Liver (tissue), 9 donors: ENCODE data around the gene PRSS33. TPM values are rescaled to one million over a fixed set of nuclear protein-coding genes. Genes with fewer than 3 reads are reported as not detected.

ENCODE experiments used
- DNase-seq: peaks from one replicate; pipeline ENCODE4 v3.0.0-alpha.2; 2017; ENCODE audit warnings: low spot score
- H3K27ac ChIP-seq, 2 donors: one replicate each; pipeline ENCODE4 v1.7.0; 2013; ENCODE audit warnings: inconsistent platforms in 2 of 2, low read length in 2 of 2, control low read depth in 1 of 2, low read depth in 1 of 2, mild to moderate bottlenecking in 1 of 2
- H3K27me3 ChIP-seq, 4 donors: one replicate each; pipeline versions ENCODE4 v1.6.1 to v1.7.0; 2013; ENCODE audit warnings: low read length in 3 of 4, inconsistent platforms in 1 of 4, mild to moderate bottlenecking in 1 of 4, moderate library complexity in 1 of 4; ENCODE audit not compliant: control insufficient read depth in 4 of 4, insufficient read depth in 4 of 4
- H3K36me3 ChIP-seq, 4 donors: one replicate each; pipeline versions ENCODE4 v1.6.1 to v1.7.0; 2013; ENCODE audit warnings: low read length in 3 of 4, mild to moderate bottlenecking in 3 of 4, low read depth in 1 of 4, moderate library complexity in 1 of 4; ENCODE audit not compliant: control insufficient read depth in 4 of 4, insufficient read depth in 3 of 4
- H3K4me1 ChIP-seq, 4 donors: one replicate each; pipeline versions ENCODE4 v1.6.1 to v1.7.0; 2013; ENCODE audit warnings: low read length in 3 of 4, mild to moderate bottlenecking in 3 of 4, moderate library complexity in 1 of 4; ENCODE audit not compliant: control insufficient read depth in 4 of 4, insufficient read depth in 4 of 4
- H3K4me3 ChIP-seq, 3 donors: one replicate each; pipeline versions ENCODE4 v1.6.1 to v1.7.0; 2013; ENCODE audit warnings: low read length in 3 of 3, control low read depth in 1 of 3, low read depth in 1 of 3, mild to moderate bottlenecking in 1 of 3
- H3K9ac ChIP-seq, 2 donors: one replicate each; pipeline ENCODE4 v1.7.0; 2013; ENCODE audit warnings: low read length in 2 of 2, mild to moderate bottlenecking in 2 of 2, moderate library complexity in 2 of 2, control low read depth in 1 of 2, low read depth in 1 of 2
- H3K9me3 ChIP-seq, 4 donors: one replicate each; pipeline versions ENCODE4 v1.6.1 to v1.7.0; 2013; ENCODE audit warnings: low read length in 3 of 4; ENCODE audit not compliant: control insufficient read depth in 4 of 4
- FOXA1 ChIP-seq: IDR thresholded peaks from 2 replicates; pipeline ENCODE4 v1.6.1; 2016; ENCODE audit warnings: antibody characterized with exemption
- FOXA2 ChIP-seq: IDR thresholded peaks from 2 replicates; pipeline ENCODE4 v1.6.1; 2016; ENCODE audit warnings: antibody characterized with exemption
- GABPA ChIP-seq, 2 donors: IDR thresholded peaks in 1 of 2; conservative IDR thresholded peaks in 1 of 2; 2 replicates each; pipeline ENCODE4 v1.6.1; 2016; ENCODE audit warnings: antibody characterized with exemption in 2 of 2, mild to moderate bottlenecking in 1 of 2, moderate library complexity in 1 of 2
- HNF4A ChIP-seq, 2 donors: conservative IDR thresholded peaks; 2 replicates each; pipeline ENCODE4 v1.6.1; 2016; ENCODE audit warnings: antibody characterized with exemption in 2 of 2, mild to moderate bottlenecking in 2 of 2
- HNF4G ChIP-seq: IDR thresholded peaks from 2 replicates; pipeline ENCODE4 v1.6.1; 2016; ENCODE audit warnings: antibody characterized with exemption
- JUND ChIP-seq, 2 donors: IDR thresholded peaks; 2 replicates each; pipeline ENCODE4 v1.6.1; 2016; ENCODE audit warnings: antibody characterized with exemption in 2 of 2
- NR2F2 ChIP-seq: IDR thresholded peaks from 2 replicates; pipeline ENCODE4 v1.6.1; 2016; ENCODE audit warnings: antibody characterized with exemption
- RAD21 ChIP-seq, 2 donors: IDR thresholded peaks; 2 replicates each; pipeline ENCODE4 v1.6.1; 2016; ENCODE audit warnings: antibody characterized with exemption in 2 of 2, mild to moderate bottlenecking in 2 of 2
- RXRA ChIP-seq, 2 donors: IDR thresholded peaks; 2 replicates each; pipeline ENCODE4 v1.6.1; 2017 to 2018; ENCODE audit warnings: antibody characterized with exemption in 2 of 2, mild to moderate bottlenecking in 1 of 2
- SP1 ChIP-seq: IDR thresholded peaks from 2 replicates; pipeline ENCODE4 v1.6.1; 2018; ENCODE audit warnings: antibody characterized with exemption, mild to moderate bottlenecking
- TAF1 ChIP-seq: conservative IDR thresholded peaks from 2 replicates; pipeline ENCODE4 v1.6.1; 2016; ENCODE audit warnings: antibody characterized with exemption, mild to moderate bottlenecking
- YY1 ChIP-seq: IDR thresholded peaks from 2 replicates; pipeline ENCODE4 v1.6.1; 2016; ENCODE audit warnings: antibody characterized with exemption, mild to moderate bottlenecking
- WGBS: extraction: QIAGEN DNeasy Blood & Tissue Kit; methylation state at CpG from one replicate; pipeline ENCODE4 v1.1.7; 2013; 5-methylcytosine and 5-hydroxymethylcytosine counted together
- polyA plus RNA-seq, 2 donors: library from polyadenylated mRNA; stranded (reverse) in 1 of 2; unstranded in 1 of 2; fragments of 200-250 nt in 1 of 2; fragments of >200 nt in 1 of 2; fragmentation: Nextera tagmentation in 1 of 2; extraction: Ambion mirVana in 1 of 2; gene quantifications; one replicate each; pipeline versions ENCODE4 v1.2.1 to v1.2.3, GENCODE V29; 2013 to 2015
- total RNA-seq, 2 donors: library from RNA; depleted of rRNA; stranded (reverse); fragments of >200 nt; gene quantifications; one replicate each; pipeline ENCODE4 v1.2.3, GENCODE V29; 2014
- TF ChIP-seq, protein P1 (sequence below): IDR thresholded peaks from 2 replicates; pipeline ENCODE4 v1.6.1; 2016; ENCODE audit warnings: antibody characterized with exemption
- TF ChIP-seq, protein P2 (sequence below): IDR thresholded peaks from 2 replicates; pipeline ENCODE4 v1.6.1; 2016; ENCODE audit warnings: antibody characterized with exemption, mild to moderate bottlenecking
- TF ChIP-seq, protein P3 (sequence below): fragments of 150-350 bp; IDR thresholded peaks from 2 replicates; pipeline ENCODE4 v1.5.1; 2017; ENCODE audit warnings: improper control_type of control experiment, low read depth, low read length; ENCODE audit not compliant: missing input control
- TF ChIP-seq, protein P4 (sequence below): IDR thresholded peaks from 2 replicates; pipeline ENCODE4 v1.6.1; 2016; ENCODE audit warnings: antibody characterized with exemption
- donor health status: healthy.
- donor health status: healthy.
- donor health status: healthy.
- donor health status: healthy.
- donor health status: healthy.

PRSS33 gene
- total and polyA plus RNA-seq, 4 donors: not detected

DNA sequence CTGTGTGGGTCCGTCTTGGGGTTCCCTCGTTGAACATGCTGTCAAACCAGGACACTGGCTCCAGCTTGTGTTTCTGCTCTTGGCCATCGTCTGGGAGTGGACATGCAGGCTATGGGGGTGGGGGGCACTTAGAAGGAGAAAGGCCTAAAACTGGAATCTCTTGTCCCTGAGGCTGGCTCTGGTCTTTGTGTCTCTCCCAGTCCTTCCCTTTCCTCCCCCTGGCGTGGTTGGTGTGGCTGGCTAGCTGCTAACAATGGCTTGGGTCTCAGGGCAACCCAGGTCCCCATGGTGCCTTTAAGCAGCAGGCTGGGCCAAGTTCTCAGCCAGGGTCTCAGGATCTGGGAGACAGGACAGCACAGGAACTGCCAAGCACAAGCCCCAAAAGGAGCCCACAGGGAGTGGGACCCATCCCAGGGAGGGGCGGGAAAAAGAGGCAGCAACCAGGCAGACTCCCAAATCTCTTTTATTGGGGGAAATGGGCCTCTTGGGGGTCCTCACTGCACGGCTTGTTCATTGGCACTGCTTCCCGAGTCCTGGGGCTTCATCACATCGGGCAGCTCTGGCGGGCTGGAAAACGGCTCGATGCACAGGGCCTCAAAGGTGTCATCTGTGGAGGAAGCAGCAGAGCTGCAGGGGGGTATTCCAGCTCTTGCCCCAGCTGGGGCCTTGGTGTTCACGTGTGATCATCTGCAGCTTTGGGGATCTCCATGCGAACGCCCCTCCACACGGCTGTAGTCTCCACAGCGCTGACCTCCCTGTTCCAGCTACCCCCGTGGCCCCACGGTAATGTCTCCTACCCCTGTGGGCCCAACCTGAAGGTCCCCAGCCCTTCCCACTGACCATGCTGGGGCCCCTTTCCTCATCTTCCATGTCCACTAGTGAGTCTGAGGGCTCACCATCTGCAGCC lies 15.6 kb downstream of the PRSS33 start:
- no peak overlapping the region for H3K4me3 ChIP-seq
- H3K9ac ChIP-seq: no peak overlapping the region
- DNase-seq: no peak
- H3K27ac ChIP-seq: no peak overlapping the region
- TF ChIP-seq HNF4G (no peak), TAF1 (no peak), SP1 (no peak), NR2F2 (no peak), GABPA (IDR thresholded peaks at IDR 0.05 in 1 of 2, conservative IDR thresholded peaks at IDR 0.05 in 1 of 2) (no peak), RXRA (IDR thresholded peaks at IDR 0.05) (no peak), HNF4A (conservative IDR thresholded peaks at IDR 0.05) (no peak), RAD21 (IDR thresholded peaks at IDR 0.05) (no peak), JUND (IDR thresholded peaks at IDR 0.05) (no peak), FOXA2 (no peak), FOXA1 (no peak), YY1 (no peak)
- TF ChIP-seq, protein P1, sequence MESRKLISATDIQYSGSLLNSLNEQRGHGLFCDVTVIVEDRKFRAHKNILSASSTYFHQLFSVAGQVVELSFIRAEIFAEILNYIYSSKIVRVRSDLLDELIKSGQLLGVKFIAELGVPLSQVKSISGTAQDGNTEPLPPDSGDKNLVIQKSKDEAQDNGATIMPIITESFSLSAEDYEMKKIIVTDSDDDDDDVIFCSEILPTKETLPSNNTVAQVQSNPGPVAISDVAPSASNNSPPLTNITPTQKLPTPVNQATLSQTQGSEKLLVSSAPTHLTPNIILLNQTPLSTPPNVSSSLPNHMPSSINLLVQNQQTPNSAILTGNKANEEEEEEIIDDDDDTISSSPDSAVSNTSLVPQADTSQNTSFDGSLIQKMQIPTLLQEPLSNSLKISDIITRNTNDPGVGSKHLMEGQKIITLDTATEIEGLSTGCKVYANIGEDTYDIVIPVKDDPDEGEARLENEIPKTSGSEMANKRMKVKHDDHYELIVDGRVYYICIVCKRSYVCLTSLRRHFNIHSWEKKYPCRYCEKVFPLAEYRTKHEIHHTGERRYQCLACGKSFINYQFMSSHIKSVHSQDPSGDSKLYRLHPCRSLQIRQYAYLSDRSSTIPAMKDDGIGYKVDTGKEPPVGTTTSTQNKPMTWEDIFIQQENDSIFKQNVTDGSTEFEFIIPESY: no peak
- TF ChIP-seq, protein P2, sequence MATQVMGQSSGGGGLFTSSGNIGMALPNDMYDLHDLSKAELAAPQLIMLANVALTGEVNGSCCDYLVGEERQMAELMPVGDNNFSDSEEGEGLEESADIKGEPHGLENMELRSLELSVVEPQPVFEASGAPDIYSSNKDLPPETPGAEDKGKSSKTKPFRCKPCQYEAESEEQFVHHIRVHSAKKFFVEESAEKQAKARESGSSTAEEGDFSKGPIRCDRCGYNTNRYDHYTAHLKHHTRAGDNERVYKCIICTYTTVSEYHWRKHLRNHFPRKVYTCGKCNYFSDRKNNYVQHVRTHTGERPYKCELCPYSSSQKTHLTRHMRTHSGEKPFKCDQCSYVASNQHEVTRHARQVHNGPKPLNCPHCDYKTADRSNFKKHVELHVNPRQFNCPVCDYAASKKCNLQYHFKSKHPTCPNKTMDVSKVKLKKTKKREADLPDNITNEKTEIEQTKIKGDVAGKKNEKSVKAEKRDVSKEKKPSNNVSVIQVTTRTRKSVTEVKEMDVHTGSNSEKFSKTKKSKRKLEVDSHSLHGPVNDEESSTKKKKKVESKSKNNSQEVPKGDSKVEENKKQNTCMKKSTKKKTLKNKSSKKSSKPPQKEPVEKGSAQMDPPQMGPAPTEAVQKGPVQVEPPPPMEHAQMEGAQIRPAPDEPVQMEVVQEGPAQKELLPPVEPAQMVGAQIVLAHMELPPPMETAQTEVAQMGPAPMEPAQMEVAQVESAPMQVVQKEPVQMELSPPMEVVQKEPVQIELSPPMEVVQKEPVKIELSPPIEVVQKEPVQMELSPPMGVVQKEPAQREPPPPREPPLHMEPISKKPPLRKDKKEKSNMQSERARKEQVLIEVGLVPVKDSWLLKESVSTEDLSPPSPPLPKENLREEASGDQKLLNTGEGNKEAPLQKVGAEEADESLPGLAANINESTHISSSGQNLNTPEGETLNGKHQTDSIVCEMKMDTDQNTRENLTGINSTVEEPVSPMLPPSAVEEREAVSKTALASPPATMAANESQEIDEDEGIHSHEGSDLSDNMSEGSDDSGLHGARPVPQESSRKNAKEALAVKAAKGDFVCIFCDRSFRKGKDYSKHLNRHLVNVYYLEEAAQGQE: no peak
- TF ChIP-seq, protein P3, sequence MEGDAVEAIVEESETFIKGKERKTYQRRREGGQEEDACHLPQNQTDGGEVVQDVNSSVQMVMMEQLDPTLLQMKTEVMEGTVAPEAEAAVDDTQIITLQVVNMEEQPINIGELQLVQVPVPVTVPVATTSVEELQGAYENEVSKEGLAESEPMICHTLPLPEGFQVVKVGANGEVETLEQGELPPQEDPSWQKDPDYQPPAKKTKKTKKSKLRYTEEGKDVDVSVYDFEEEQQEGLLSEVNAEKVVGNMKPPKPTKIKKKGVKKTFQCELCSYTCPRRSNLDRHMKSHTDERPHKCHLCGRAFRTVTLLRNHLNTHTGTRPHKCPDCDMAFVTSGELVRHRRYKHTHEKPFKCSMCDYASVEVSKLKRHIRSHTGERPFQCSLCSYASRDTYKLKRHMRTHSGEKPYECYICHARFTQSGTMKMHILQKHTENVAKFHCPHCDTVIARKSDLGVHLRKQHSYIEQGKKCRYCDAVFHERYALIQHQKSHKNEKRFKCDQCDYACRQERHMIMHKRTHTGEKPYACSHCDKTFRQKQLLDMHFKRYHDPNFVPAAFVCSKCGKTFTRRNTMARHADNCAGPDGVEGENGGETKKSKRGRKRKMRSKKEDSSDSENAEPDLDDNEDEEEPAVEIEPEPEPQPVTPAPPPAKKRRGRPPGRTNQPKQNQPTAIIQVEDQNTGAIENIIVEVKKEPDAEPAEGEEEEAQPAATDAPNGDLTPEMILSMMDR: no peak
- TF ChIP-seq, protein P4, sequence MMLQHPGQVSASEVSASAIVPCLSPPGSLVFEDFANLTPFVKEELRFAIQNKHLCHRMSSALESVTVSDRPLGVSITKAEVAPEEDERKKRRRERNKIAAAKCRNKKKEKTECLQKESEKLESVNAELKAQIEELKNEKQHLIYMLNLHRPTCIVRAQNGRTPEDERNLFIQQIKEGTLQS: no peak
- H3K36me3 ChIP-seq: peaks cover 34 to 71% (median 46%) of the 10 kb centered on the region in 4 donors
- H3K4me1 ChIP-seq: peaks cover 3 to 15% (median 11%) of the 10 kb centered on the region in 4 donors
- no peaks in the 10 kb centered on the region for H3K27me3 ChIP-seq
- H3K9me3 ChIP-seq: no peaks in the 10 kb centered on the region
- 90% methylated on average over 18 of the region's 18 CpGs for WGBS
